ENCODE results near the gene FAAP20. TPM values are rescaled to one million over a fixed set of nuclear protein-coding genes. Genes with fewer than 3 reads are reported as not detected.

The FAAP20 gene
- polyA plus RNA-seq, 3 donors from 2014 or later: 56.7 to 99.6 (median 79.2) TPM

DNA sequence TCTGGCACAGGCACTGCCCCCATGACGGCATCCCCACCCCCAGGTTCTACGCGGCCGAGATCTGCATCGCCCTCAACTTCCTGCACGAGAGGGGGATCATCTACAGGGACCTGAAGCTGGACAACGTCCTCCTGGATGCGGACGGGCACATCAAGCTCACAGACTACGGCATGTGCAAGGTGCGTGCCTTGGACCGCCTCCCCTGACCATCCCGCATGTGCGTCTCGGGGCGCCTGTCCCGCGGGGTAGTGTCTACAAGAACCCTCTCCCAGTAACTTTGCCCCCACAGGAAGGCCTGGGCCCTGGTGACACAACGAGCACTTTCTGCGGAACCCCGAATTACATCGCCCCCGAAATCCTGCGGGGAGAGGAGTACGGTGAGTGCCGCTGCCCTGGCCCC, 22.6 kb downstream of the FAAP20 start:
- H3K27ac Mint-ChIP-seq: no peak overlapping the region
- peaks cover 0 to 4% (median 3%) of the 10 kb centered on the region in 3 donors for H3K36me3 Mint-ChIP-seq
- H3K9me3 Mint-ChIP-seq: no peaks in the 10 kb centered on the region
- no peak for DNase-seq
- no peaks in the 10 kb centered on the region for H3K4me1 Mint-ChIP-seq
- no peak overlapping the region for H3K4me3 Mint-ChIP-seq
- H3K27me3 Mint-ChIP-seq (ENCODE audit: low read depth in 3 of 3): peaks cover 0 to 2% (median 2%) of the 10 kb centered on the region in 3 donors

GRCh38 chr1:2170211-2170610, 24.4 kb downstream of the FAAP20 start:
- H3K36me3 Mint-ChIP-seq: peaks cover 0 to 4% (median 3%) of the 10 kb centered on the region in 3 donors
- no peak overlapping the region for H3K27ac Mint-ChIP-seq
- no peak overlapping the region for H3K4me3 Mint-ChIP-seq
- H3K27me3 Mint-ChIP-seq (ENCODE audit: low read depth in 3 of 3): peaks cover 0 to 2% (median 2%) of the 10 kb centered on the region in 3 donors
- H3K9me3 Mint-ChIP-seq: no peaks in the 10 kb centered on the region
- H3K4me1 Mint-ChIP-seq: no peaks in the 10 kb centered on the region
- no peak for DNase-seq

GRCh38 chr1:2169200-2169836, 25.3 kb downstream of the FAAP20 start:
- no peak for DNase-seq
- peaks cover 0 to 2% (median 2%) of the 10 kb centered on the region in 3 donors for H3K27me3 Mint-ChIP-seq (ENCODE audit: low read depth in 3 of 3)
- no peaks in the 10 kb centered on the region for H3K9me3 Mint-ChIP-seq
- H3K27ac Mint-ChIP-seq: no peak overlapping the region
- no peaks in the 10 kb centered on the region for H3K4me1 Mint-ChIP-seq
- no peak overlapping the region for H3K4me3 Mint-ChIP-seq
- H3K36me3 Mint-ChIP-seq: peaks cover 0 to 8% (median 3%) of the 10 kb centered on the region in 3 donors

GRCh38 chr1:2168535-2168934, 26.0 kb downstream of the FAAP20 start:
- peaks cover 0 to 2% (median 0%) of the 10 kb centered on the region in 3 donors for H3K27me3 Mint-ChIP-seq (ENCODE audit: low read depth in 3 of 3)
- no peak overlapping the region for H3K27ac Mint-ChIP-seq

DNA sequence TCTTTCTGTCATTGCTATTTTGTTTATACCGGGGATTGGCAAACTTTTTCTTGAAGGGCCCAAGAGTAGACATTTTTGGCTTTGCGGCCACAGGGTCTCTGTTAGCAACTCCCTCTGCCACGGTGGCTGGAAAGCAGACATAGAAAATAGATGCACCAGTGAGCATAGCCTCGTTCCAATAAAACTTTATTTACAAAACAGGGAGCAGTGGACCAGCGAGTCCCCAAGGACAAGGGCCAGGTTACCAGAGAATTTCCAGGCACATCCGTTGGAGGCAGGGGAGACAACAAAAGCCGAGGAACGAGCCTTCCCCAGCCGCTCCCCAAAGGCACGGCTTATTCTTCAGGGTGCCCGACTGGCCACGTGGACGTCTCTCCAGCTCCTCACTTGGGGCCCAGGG, 26.5 kb downstream of the FAAP20 start:
- H3K4me1 Mint-ChIP-seq: no peaks in the 10 kb centered on the region
- no peaks in the 10 kb centered on the region for H3K9me3 Mint-ChIP-seq
- peaks cover 0 to 7% (median 3%) of the 10 kb centered on the region in 3 donors for H3K36me3 Mint-ChIP-seq
- H3K27ac Mint-ChIP-seq: peak overlapping the region in 1 of 6 donors; percentile 30
- DNase-seq: no peak
- no peak overlapping the region for H3K4me3 Mint-ChIP-seq
- peaks cover 0 to 2% (median 0%) of the 10 kb centered on the region in 3 donors for H3K27me3 Mint-ChIP-seq (ENCODE audit: low read depth in 3 of 3)

More at GRCh38 chr1:2168535-2168934, 26.0 kb downstream of the FAAP20 start:
- DNase-seq: no peak
- H3K4me3 Mint-ChIP-seq: no peak overlapping the region
- H3K9me3 Mint-ChIP-seq: no peaks in the 10 kb centered on the region
- H3K4me1 Mint-ChIP-seq: no peaks in the 10 kb centered on the region
- peaks cover 0 to 8% (median 3%) of the 10 kb centered on the region in 3 donors for H3K36me3 Mint-ChIP-seq

DNA sequence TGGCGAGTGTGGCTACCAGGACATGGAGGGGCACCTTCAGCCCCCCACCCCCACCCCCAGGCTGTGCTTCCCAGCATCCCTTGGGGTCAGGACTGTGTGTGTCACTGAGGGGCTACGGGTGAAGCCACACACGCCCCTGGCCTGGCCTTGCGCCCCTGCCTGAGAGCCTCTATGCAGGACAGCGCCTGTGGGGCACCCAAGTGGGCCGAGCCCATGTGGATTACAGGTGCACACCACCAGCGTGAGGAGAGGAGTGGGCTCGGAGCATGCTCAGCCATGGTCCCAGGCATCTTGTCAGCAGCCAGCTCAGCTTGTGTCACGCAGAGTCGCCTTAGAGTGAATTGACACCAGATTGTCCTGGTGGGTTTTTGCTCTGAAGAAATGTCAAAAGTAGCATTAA, 27.9 kb downstream of the FAAP20 start:
- H3K9me3 Mint-ChIP-seq: no peaks in the 10 kb centered on the region
- H3K27me3 Mint-ChIP-seq (ENCODE audit: low read depth in 3 of 3): peaks cover 0 to 2% (median 0%) of the 10 kb centered on the region in 3 donors
- peaks cover 0 to 6% of the 10 kb centered on the region in 2 donors for H3K4me1 Mint-ChIP-seq
- DNase-seq: no peak
- H3K36me3 Mint-ChIP-seq: peaks cover 0 to 10% (median 3%) of the 10 kb centered on the region in 3 donors
- no peak overlapping the region for H3K27ac Mint-ChIP-seq
- H3K4me3 Mint-ChIP-seq: no peak overlapping the region

DNA sequence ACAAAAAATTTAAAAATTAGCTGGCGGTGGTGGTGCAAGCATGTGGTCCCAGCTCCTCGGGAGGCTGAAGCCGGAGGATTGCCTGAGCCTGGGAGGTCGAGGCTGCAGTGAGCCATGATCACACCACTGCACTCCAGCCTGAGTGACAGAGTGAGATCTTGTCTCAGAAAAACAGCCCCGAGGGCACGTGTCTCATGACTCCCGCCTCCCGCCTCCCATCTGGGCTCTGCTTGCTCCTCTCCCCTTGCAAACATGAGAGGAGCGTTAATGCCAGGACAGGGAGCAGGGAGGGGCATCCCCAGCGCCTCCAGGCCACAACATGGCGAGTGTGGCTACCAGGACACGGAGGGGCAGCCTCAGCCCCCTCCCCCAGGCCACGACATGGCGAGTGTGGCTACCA, 28.3 kb downstream of the FAAP20 start:
- no peak for DNase-seq
- H3K27ac Mint-ChIP-seq: no peak overlapping the region
- peaks cover 0 to 2% (median 0%) of the 10 kb centered on the region in 3 donors for H3K27me3 Mint-ChIP-seq (ENCODE audit: low read depth in 3 of 3)
- no peak overlapping the region for H3K4me3 Mint-ChIP-seq
- no peaks in the 10 kb centered on the region for H3K9me3 Mint-ChIP-seq
- H3K4me1 Mint-ChIP-seq: peaks cover 0 to 6% of the 10 kb centered on the region in 2 donors
- peaks cover 0 to 10% (median 3%) of the 10 kb centered on the region in 3 donors for H3K36me3 Mint-ChIP-seq

DNA sequence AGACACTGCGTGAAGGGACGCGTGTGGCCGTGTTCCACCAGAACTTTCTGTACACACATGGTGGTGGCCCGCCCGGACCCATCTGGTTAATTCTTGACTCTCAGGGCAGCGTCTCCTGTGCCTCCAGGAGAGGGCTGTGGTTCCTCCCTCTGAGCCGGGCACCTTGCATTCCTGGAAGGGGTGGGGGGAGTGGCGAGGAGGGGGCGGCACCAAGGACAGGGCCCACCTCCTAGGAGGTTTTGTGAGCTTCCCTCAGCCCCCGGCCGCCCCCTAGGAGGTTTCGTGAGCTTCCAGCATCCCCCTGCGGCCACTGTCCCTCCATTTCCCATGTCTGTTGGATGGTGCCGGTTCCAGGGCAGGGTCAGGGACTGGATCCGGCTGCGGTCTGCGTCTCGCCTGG, 28.9 kb downstream of the FAAP20 start:
- H3K27me3 Mint-ChIP-seq (ENCODE audit: low read depth in 3 of 3): peaks cover 0 to 3% (median 0%) of the 10 kb centered on the region in 3 donors
- H3K9me3 Mint-ChIP-seq: no peaks in the 10 kb centered on the region
- no peak for DNase-seq
- no peak overlapping the region for H3K4me3 Mint-ChIP-seq
- H3K4me1 Mint-ChIP-seq: peaks cover 2 to 9% of the 10 kb centered on the region in 2 donors
- peaks cover 0 to 10% (median 3%) of the 10 kb centered on the region in 3 donors for H3K36me3 Mint-ChIP-seq
- no peak overlapping the region for H3K27ac Mint-ChIP-seq

- peaks cover 0 to 5% (median 0%) of the 10 kb centered on the region in 3 donors for H3K27me3 Mint-ChIP-seq (ENCODE audit: low read depth in 3 of 3)
- H3K27ac Mint-ChIP-seq: no peak overlapping the region
- DNase-seq: no peak
- peaks cover 9 to 17% of the 10 kb centered on the region in 2 donors for H3K4me1 Mint-ChIP-seq
- H3K4me3 Mint-ChIP-seq: no peak overlapping the region
- no peaks in the 10 kb centered on the region for H3K9me3 Mint-ChIP-seq
- peaks cover 4 to 21% (median 6%) of the 10 kb centered on the region in 3 donors for H3K36me3 Mint-ChIP-seq
These were observed 31.4 kb downstream of the FAAP20 start for GRCh38 chr1:2163205-2163604.

DNA sequence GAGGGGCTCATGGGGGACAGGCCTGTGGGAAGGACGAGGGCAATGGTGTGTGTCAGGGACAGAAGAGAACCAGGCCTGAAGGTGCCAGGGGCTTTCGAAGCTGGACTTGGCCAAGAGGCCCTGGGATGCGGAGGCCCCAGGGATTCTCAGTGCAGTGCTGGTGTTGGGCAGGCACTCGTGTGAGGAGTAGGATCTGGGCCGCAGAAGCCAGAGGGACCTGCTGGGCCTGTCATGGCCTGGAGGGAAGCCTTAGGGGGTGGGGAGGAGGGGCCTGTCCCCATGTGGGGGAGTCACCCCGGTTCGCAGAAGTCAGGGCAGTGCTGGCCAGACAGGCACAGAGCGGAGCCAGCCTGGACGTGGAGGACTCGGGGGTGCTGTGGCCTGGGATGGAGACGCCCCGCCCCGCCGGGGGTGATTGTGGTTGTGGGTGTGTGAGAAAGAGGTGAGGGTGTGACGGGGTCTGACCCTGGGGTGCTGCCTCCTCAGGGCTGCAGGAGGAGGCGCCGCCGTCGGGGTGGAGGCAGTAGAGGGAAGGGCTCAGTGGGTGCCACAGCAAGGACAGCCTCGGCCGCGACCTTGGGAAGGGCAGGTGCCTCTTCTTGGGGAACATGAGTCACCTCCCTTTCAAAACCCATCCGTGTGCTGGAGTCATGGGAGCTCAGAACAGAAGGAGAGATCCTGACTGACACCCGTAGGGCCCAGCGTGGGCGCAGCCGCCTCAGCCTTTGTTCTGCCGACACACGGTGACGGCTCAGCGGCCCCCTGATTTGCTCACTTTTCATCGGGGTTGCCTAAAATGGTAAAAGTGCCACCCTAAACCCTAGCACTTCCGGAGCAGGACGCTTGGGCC, 33.9 kb downstream of the FAAP20 start:
- Mint-ChIP-seq H3K4me3 (no peak overlapping the region), H3K9me3 (no peaks in the 10 kb centered on the region), H3K27me3 (ENCODE audit: low read depth in 3 of 3) (peaks cover 0 to 5% (median 0%) of the 10 kb centered on the region in 3 donors), H3K36me3 (peaks cover 5 to 27% (median 7%) of the 10 kb centered on the region in 3 donors), H3K27ac (no peak overlapping the region), H3K4me1 (peaks cover 9 to 17% of the 10 kb centered on the region in 2 donors)
- DNase-seq: peak; percentile 20 to 25 (median 22)

- H3K36me3 Mint-ChIP-seq: peaks cover 14 to 30% (median 19%) of the 10 kb centered on the region in 3 donors
- no peak overlapping the region for H3K4me3 Mint-ChIP-seq
- H3K27ac Mint-ChIP-seq: peak overlapping the region in 1 of 6 donors; percentile 20
- DNase-seq: no peak
- H3K27me3 Mint-ChIP-seq (ENCODE audit: low read depth in 3 of 3): peaks cover 0 to 7% (median 0%) of the 10 kb centered on the region in 3 donors
- no peaks in the 10 kb centered on the region for H3K9me3 Mint-ChIP-seq
- peaks cover 9 to 17% of the 10 kb centered on the region in 2 donors for H3K4me1 Mint-ChIP-seq
These were observed 35.4 kb downstream of the FAAP20 start for GRCh38 chr1:2159124-2159523.

DNA sequence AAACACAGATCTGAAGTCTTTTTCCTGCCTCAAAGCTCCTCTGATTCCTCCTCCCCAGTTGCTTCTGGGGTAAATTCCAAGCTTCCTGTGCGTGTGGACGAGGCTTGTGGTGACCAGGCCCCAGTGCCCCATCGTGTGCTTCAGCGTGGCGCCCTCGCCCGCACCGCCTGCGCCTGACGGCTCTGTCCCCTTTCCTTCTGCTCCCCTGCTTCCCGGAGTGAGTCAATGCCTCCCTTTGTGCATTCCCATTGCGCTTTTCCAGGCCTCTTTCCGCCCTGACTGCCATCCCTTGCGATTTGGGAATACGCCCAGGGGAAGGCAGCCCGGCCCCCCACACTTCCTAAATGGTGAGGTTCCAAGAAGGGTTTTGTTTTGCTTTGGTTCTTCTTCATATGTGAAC, 36.3 kb downstream of the FAAP20 start:
- H3K27me3 Mint-ChIP-seq (ENCODE audit: low read depth in 3 of 3): peaks cover 0 to 7% (median 0%) of the 10 kb centered on the region in 3 donors
- H3K9me3 Mint-ChIP-seq: no peaks in the 10 kb centered on the region
- no peak for DNase-seq
- no peak overlapping the region for H3K4me3 Mint-ChIP-seq
- H3K4me1 Mint-ChIP-seq: peaks cover 9 to 17% of the 10 kb centered on the region in 2 donors
- peaks cover 14 to 30% (median 19%) of the 10 kb centered on the region in 3 donors for H3K36me3 Mint-ChIP-seq
- no peak overlapping the region for H3K27ac Mint-ChIP-seq

DNA sequence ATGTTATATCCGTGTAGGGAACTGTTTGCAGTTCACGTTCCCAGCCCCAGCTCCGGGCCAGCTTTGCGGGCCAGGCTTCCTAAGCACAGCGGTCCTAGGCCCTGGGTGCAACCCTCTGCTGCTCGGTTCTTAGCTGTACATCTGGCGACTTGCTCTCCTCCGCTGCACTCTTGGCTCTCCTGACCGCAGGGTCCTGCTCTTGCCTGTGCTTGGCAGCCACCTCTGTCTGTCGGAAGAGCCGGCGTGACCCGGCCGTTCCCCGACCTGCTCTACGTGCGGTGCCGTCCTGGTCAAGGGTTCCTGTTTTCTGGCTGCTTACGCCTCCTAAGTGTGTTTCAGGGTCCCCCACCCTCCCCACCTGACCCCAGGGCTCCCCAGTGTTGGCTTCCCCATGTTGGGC, 36.7 kb downstream of the FAAP20 start:
- H3K4me3 Mint-ChIP-seq: no peak overlapping the region
- H3K27ac Mint-ChIP-seq: no peak overlapping the region
- DNase-seq: no peak
- H3K4me1 Mint-ChIP-seq: peaks cover 9 to 15% of the 10 kb centered on the region in 2 donors
- no peaks in the 10 kb centered on the region for H3K9me3 Mint-ChIP-seq
- H3K36me3 Mint-ChIP-seq: peaks cover 14 to 30% (median 19%) of the 10 kb centered on the region in 3 donors
- H3K27me3 Mint-ChIP-seq (ENCODE audit: low read depth in 3 of 3): peaks cover 0 to 7% (median 0%) of the 10 kb centered on the region in 3 donors

DNA sequence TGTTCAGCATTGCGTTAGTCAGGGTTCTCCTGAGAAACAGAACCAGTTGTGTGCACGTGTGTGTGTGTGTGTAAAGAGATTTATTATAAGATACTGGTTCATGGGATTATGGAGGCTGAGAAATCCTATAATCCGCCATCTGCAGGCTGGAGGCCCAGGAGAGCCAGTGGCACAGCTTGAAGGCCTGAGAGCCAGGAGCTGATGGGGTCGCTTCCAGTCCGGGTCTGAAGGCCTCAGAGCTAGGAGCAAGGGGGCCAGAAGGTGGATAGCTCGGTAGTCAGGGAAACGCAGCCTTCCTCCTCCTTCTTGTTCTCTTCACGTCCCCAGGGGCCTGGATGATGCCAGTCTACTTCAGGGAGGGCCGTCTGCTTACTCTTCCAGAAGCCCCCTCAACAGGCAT, 37.7 kb downstream of the FAAP20 start:
- Mint-ChIP-seq H3K4me1 (peaks cover 9 to 10% of the 10 kb centered on the region in 2 donors), H3K27ac (no peak overlapping the region), H3K36me3 (peaks cover 14 to 32% (median 19%) of the 10 kb centered on the region in 3 donors), H3K4me3 (no peak overlapping the region), H3K9me3 (no peaks in the 10 kb centered on the region), H3K27me3 (ENCODE audit: low read depth in 3 of 3) (peaks cover 0 to 7% (median 0%) of the 10 kb centered on the region in 3 donors)
- DNase-seq: no peak

All from immature natural killer cell (primary cell).